Measurements from ENCODE around the gene SLC12A9.
A peak's percentile ranks its signal among the peaks of the same experiment; 100 is the strongest.

SLC12A9 gene

GRCh38 chr7:100888291-100888987 is 35.9 kb downstream of the SLC12A9 start:
- Histone ChIP-seq H3K4me2 (ENCODE audit: low read length) (peak overlapping the region; percentile 85), H3K4me3 (ENCODE audit: low read length) (peak overlapping the region; percentile 83), H3K9me3 (ENCODE audit: control insufficient read depth, insufficient read depth, low read length) (no peaks in the 10 kb centered on the region), H3K27ac (ENCODE audit: low read depth, low read length) (peak overlapping the region; percentile 81), H3F3A (ENCODE audit: control insufficient read depth, insufficient read depth) (peaks cover 32% of the 10 kb centered on the region), H4K20me1 (ENCODE audit: control insufficient read depth, insufficient read depth, low read depth, low read length) (peaks cover 13% of the 10 kb centered on the region; the same call in 1 of the 2 replicates), H3K9me2 (replicated peaks; ENCODE audit: control insufficient read depth, low read length) (no peaks in the 10 kb centered on the region), H3K79me2 (ENCODE audit: control insufficient read depth, low read length) (peaks cover 18% of the 10 kb centered on the region), H3K27me3 (ENCODE audit: control insufficient read depth, low read length) (peaks cover 27% of the 10 kb centered on the region), H3K4me1 (ENCODE audit: control insufficient read depth, low read length) (peaks cover 61% of the 10 kb centered on the region), H3K36me3 (ENCODE audit: control insufficient read depth, low read length) (peaks cover 58% of the 10 kb centered on the region)
- TF ChIP-seq EZH2phosphoT487 (IDR thresholded peaks at IDR 0.05; ENCODE audit: borderline replicate concordance, low read length) (no peak), CTCF (IDR thresholded peaks at IDR 0.05; ENCODE audit: low read depth, low read length, poor library complexity, severe bottlenecking) (no peak)

GRCh38 chr7:100888988-100889750 is 36.7 kb downstream of the SLC12A9 start, which contains the start of gene UFSP1:
UFSP1 (minus strand) TSS chr7:100889715; CDS start chr7:100889271, 444 bp downstream.
- peaks cover 13% of the 10 kb centered on the region; the same call in 1 of the 2 replicates for H4K20me1 ChIP-seq (ENCODE audit: control insufficient read depth, insufficient read depth, low read depth, low read length)
- TF ChIP-seq EZH2phosphoT487 (IDR thresholded peaks at IDR 0.05; ENCODE audit: borderline replicate concordance, low read length), result no peak
- no peak for TF ChIP-seq CTCF (IDR thresholded peaks at IDR 0.05; ENCODE audit: low read depth, low read length, poor library complexity, severe bottlenecking)
- H3K36me3 ChIP-seq (ENCODE audit: control insufficient read depth, low read length), result peaks cover 50% of the 10 kb centered on the region
- peak within 1 kb of the TSS; percentile 85 for H3K4me2 ChIP-seq (ENCODE audit: low read length)
- peaks cover 61% of the 10 kb centered on the region for H3K4me1 ChIP-seq (ENCODE audit: control insufficient read depth, low read length)
- H3K9me2 ChIP-seq (replicated peaks; ENCODE audit: control insufficient read depth, low read length), result no peaks in the 10 kb centered on the region
- H3F3A ChIP-seq (ENCODE audit: control insufficient read depth, insufficient read depth), result peaks cover 32% of the 10 kb centered on the region
- peaks cover 18% of the 10 kb centered on the region for H3K79me2 ChIP-seq (ENCODE audit: control insufficient read depth, low read length)
- peak within 1 kb of the TSS; percentile 81 for H3K27ac ChIP-seq (ENCODE audit: low read depth, low read length)
- no peaks in the 10 kb centered on the region for H3K9me3 ChIP-seq (ENCODE audit: control insufficient read depth, insufficient read depth, low read length)
- peaks cover 32% of the 10 kb centered on the region for H3K27me3 ChIP-seq (ENCODE audit: control insufficient read depth, low read length)
- peak within 1 kb of the TSS; percentile 83 for H3K4me3 ChIP-seq (ENCODE audit: low read length)

- H3K27me3 ChIP-seq (ENCODE audit: control insufficient read depth, low read length), result peaks cover 42% of the 10 kb centered on the region
- H3K4me2 ChIP-seq (ENCODE audit: low read length), result peak overlapping the region; percentile 79
- peaks cover 33% of the 10 kb centered on the region for H3K36me3 ChIP-seq (ENCODE audit: control insufficient read depth, low read length)
- peaks cover 11% of the 10 kb centered on the region; the same call in 1 of the 2 replicates for H4K20me1 ChIP-seq (ENCODE audit: control insufficient read depth, insufficient read depth, low read depth, low read length)
- peak overlapping the region; percentile 71 for H3K4me3 ChIP-seq (ENCODE audit: low read length)
- H3K9me3 ChIP-seq (ENCODE audit: control insufficient read depth, insufficient read depth, low read length), result no peaks in the 10 kb centered on the region
- H3K4me1 ChIP-seq (ENCODE audit: control insufficient read depth, low read length), result peaks cover 57% of the 10 kb centered on the region
- peaks cover 27% of the 10 kb centered on the region for H3F3A ChIP-seq (ENCODE audit: control insufficient read depth, insufficient read depth)
- peaks cover 18% of the 10 kb centered on the region for H3K79me2 ChIP-seq (ENCODE audit: control insufficient read depth, low read length)
- no peak overlapping the region for H3K27ac ChIP-seq (ENCODE audit: low read depth, low read length)
- TF ChIP-seq CTCF (IDR thresholded peaks at IDR 0.05; ENCODE audit: low read depth, low read length, poor library complexity, severe bottlenecking), result no peak
- TF ChIP-seq EZH2phosphoT487 (IDR thresholded peaks at IDR 0.05; ENCODE audit: borderline replicate concordance, low read length), result no peak
- no peaks in the 10 kb centered on the region for H3K9me2 ChIP-seq (replicated peaks; ENCODE audit: control insufficient read depth, low read length)
Measured at GRCh38 chr7:100890653-100891567, 38.4 kb downstream of the SLC12A9 start.
